GM12892 (cell line): ENCODE data around the gene ACOT7.

Experiments used
- POLR2A ChIP-seq: IDR thresholded peaks from 2 replicates; pipeline ENCODE4 v1.6.1; 2011; ENCODE audit warnings: low read depth, low read length, control low read depth
- POLR2AphosphoS5 ChIP-seq: IDR thresholded peaks from 2 replicates; pipeline ENCODE4 v1.6.1; 2011; ENCODE audit warnings: low read depth, low read length, control low read depth
- TAF1 ChIP-seq: IDR thresholded peaks from 2 replicates; pipeline ENCODE4 v1.6.1; 2011; ENCODE audit warnings: low read depth, mild to moderate bottlenecking, control low read depth, low read length, borderline replicate concordance

GRCh38 chr1:6251233-6251632 is 142.3 kb downstream of the ACOT7 start:
- TF ChIP-seq POLR2AphosphoS5 (no peak), POLR2A (no peak), TAF1 (no peak)
